ENCODE data around the gene GINS1.
"Not testable (repeated sequence)": the region's sequence is repeated elsewhere in the genome, so short reads cannot be mapped to it uniquely, and the experiment has no call there.

GINS1 gene

DNA sequence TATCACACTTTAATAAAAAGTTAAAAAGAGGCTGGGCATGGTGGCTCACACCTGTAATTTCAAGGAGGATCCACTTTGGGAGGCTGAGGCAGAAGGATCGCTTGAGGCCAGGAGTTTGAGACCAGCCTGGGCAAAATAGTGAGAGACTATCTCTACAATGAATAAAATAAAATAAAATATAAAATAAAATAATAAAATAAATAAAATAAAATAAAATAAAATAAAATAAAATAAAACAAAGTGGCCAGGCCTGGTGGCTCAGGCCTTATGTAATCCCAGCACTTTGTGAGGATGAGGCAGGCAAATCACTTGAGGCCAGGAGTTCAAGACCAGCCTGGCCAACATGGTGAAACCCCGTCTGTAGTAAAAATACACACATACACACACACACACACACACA lies 65.8 kb downstream of the GINS1 start:
- in situ Hi-C loops (cut with HindIII; ENCODE audit: low sequenced_read_pairs), result not testable (repeated sequence)

DNA sequence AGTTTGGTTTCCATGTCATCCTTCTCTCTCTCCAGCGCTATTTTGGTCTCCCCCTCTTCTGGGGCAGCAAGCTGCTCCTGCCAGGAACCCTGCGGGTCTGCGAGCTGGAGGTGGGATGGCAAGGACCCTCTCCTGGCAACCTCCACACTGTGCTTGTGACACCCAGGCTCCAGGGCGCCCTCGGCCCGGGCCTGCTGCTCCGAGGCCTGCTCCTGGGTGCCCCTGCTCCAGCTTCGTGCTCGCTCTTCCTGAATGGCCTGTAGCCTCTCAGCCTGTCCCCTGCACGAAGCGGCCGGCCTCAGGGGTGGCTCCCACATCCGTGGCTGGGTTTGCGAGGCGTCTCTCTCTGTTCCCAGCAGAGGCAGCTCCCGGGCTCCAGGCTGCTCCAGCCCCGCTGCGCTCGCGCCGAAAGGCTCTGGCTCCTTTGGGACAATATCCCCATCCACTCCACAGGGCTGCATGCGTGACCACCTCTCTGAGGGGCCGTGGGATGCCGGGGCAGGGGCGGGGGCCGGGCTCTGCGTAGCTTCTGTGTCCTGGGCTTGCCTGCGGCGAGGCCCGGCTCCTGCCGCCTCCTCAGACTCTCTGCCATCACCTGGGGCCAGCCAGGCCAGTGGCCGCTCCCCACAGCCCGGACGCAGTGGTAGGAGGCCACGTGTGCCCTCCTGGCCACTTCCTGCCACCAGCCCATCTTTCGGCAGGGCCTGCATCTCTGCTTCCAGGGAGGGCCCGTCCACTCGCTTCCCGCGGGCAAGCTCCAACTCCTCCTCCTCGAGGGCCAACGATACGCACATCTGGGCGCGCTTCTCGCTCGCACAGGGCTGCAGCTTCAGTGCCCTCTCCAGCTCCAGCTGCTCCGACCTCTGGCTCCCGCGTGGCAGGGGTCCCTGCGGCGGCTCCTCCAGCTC lies 68.9 kb downstream of the GINS1 start:
- in situ Hi-C loops (cut with HindIII; ENCODE audit: low sequenced_read_pairs), result no loop called here

DNA sequence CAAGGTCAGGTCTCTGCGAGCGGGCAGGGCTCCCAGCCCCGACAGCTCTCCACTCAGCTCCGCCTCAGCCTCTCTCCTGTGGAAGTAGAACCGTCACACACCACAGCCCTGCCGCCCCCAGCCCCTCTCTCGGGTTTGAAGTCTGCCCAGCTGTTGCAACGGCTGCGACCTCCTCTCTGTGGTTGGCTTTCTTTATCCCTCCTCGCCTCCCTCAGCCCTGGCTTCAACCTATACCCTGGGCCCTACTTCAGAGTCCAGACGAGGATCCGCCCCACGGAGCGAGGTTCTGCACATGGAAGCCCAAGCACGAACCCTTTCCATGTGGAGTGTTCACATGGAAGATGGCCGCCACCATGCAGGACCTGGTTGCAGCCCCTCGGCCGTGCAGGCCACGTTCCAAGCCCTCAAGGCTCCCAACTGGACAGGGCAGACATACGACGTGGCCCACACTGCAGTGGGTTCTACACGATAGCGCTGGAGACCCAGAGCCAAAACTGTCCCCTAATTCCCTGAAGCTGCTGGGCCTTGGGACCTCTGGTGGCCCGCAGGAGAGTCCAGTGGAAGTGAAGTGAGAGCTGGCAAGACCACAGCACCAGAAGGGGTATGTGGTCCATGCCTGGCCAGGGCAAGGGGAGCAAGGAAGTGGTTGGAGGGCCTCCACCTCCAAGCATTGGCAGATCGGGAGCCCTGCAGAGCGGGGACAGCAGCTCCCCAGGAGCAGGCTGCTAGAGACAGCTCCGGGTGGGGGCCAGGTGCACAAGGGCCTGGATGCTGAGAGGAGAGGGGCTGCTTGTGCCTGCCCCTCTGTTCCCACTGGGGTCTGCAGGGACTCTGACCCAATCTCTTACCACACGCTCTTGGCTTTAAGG lies 69.8 kb downstream of the GINS1 start:
- in situ Hi-C loops (cut with HindIII; ENCODE audit: low sequenced_read_pairs), result no loop called here

DNA sequence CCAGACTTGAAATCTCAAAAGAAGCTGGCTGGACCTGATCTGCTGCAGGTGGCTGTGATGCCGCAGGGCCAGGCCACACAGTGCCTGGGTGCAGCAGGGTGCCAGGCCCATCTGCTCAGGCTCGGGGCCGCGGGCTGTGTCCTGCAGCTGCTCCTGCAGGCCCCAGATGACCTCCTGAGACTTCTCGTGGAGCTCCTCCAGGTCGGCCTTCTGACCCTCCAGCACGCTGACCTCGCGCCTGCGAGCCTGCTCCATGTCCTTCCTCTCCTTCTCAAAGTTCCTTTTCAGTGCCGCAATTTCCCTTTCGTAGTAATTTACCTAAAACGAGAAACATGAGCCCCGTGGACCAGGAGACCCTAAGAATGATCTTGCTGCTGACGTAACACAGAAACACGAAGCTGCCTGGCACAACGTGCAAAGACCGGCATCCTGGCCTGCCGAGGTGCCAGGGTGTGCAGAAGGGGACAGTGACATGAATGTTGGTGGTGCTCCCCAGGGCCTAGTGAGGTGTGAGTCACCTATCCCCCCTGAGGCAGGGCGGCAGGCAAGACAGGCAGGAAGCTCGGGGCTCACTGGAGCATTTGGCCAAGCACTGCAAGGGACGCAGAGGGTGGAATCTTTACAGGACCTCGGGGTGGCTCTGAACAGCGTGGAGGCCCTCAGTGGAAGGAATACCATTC lies 71.6 kb downstream of the GINS1 start:
- in situ Hi-C loops (cut with HindIII; ENCODE audit: low sequenced_read_pairs), result no loop called here

DNA sequence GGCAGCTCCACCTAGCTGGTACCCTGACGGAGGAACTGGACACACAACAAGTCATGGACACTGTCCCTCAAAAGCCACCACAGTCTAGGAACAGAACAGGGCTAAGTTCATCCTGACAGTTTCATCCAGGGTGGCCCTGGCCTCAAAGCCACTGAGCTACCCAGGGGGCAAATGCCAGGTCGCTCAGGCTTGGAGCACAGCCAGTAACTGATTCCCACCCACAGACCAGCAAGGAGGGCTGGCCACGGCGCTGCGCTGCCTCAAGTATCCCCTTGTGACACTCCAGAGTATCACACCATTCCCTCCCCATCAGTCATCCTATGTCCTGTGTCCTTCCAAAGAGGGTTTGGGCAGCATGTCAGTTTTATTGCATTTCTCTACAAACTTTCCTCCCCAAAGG lies 72.2 kb downstream of the GINS1 start:
- in situ Hi-C loops (cut with HindIII; ENCODE audit: low sequenced_read_pairs), result no loop called here

DNA sequence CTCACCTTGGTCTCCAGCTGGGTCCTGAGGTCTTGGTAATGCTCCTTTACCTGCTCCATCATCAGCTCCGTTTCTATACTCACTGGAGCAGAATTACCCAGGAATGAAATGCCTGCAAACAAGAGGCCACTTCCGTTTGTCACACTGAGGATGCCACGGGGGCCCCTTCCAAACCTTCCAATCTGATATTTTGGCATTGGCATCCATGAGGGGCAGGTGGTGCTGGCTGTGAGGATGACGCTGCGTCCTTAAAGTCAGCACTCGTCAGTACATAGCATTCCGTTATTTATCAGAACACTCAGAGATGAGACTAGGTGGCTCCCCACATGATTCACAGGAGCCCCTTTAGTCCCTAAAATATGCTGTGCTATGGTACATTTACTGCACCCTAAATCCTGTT lies 72.7 kb downstream of the GINS1 start:
- in situ Hi-C loops (cut with HindIII; ENCODE audit: low sequenced_read_pairs), result no loop called here

DNA sequence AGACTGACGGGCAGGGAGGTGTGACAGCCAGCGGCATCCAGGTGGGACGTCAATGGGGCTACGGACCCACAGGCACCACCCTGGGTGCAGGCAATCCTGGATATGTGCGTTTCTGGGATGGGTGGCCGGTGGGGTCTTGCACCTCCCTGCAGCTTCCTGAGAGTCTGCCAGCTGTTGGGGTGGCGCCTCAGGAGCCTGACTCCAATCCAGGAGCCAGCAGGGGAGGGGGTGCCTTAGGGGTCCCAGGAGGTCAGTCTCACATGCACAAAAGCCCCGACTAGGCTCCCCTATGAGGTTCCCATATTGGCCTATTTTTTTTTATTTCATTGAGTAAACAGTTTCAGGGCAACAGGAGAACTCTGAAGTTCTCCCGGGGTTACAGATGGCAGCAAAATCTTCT lies 73.3 kb downstream of the GINS1 start:
- in situ Hi-C loops (cut with HindIII; ENCODE audit: low sequenced_read_pairs), result no loop called here

DNA sequence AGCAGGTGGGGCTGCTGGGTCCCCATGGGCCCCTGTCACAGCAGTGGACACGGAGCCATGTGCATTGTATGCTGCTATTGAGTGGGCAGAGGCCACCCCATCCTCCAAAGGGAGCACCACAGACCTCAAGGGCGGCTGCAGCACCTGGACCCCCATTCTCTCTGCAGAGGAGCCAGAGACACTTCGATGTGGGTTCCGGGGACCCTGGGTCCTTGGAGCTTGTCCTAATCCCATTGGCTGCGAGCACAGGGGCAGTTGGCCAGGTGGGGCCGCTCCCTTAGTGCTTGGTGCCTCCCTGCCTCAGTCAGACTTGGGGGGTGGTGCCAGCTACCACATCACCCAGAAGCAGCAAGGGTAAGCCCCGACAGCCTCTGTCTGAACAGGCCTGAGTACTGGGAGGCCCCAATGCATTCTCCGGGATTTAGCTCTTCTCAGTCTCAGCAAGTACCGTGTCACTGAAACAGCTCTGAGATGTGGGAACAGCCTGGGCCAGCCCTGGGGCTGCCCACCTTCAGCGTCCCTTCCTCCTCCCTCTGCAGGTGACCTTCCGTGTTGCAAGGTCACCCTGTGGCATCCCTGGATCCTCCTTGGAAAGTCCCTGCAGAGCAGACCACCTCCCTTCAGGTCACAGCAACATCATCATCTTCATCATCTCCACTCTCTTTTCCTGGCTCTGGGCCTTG lies 73.9 kb downstream of the GINS1 start:
- in situ Hi-C loops (cut with HindIII; ENCODE audit: low sequenced_read_pairs), result no loop called here

DNA sequence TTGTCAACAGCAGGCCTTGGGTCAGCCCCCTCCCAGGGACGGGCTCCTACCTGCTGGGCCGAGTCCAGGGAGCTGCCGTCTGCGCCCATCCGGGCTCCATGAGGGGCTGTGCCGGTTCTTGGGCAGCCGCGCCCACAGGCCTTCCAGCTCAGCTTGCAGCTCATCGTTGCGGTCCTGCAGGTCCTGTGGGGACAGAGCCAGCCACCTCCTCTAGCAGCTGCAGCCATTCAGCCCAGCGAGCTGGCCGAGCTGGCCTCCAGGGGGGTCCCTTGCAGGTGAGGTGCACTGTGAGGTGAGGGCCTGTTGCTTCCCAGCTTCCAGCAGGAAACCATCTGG lies 74.4 kb downstream of the GINS1 start:
- in situ Hi-C loops (cut with HindIII; ENCODE audit: low sequenced_read_pairs), result no loop called here

DNA sequence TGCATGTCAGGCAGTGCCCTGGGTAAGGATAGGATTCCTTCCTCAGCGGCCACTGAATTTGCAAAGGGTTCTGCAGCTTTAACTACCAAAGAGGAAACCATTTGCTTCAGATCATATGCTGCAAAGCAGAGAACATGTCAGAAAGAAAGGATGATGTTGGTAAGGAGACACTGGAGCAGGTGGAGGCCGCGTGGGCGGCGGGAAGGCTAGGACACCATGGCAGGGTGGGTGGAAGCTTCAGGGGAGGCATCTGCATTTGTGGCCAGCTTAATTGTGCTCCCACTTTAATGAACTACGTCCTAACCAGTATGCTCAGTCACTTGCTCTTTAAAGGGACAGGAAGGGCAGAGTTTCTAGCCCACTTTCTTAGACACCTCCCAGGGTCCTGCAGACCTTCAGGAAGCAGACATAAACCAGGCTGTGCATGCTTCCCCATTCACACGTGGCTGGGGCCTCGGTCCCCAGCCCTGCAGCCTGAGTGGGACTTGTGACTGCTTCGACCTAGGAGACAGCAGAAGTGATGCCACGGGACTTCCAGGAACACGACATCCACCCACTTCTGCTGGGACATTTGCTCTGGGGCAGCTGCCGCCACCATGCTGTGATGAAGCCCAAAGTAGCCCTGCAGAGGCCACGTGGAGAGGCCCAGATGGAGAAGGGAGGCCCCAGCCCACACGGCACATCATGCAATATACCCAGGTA lies 76.1 kb downstream of the GINS1 start:
- in situ Hi-C loops (cut with HindIII; ENCODE audit: low sequenced_read_pairs), result no loop called here

DNA sequence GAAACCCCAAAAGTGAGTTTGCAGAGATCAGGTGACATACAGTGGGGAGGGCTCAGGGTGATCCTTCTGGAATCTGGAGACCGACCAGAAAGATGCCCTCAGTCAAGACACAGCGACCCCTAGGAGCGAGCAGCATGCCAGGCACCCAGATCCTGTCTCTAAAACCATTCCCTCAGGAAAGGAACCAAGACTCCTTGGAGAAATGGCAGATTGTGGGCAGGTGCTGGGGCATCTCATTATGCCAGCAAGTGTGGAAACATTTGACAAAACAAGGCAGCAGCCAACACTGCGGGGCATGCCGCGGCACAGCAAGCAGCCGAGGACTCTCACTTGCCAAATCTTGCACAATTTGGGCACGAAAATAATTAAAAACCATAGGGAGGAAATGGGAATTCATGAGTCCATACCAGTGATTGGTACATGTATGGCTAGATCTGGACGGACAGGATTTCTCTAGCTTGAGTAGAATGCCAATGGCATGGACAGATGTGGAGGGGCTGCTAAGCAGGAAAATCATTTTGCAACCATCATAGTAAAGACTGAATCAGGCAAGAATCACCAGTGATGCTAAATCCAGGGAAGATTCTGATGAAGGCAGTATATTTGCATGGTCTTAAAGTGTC lies 76.9 kb downstream of the GINS1 start:
- in situ Hi-C loops (cut with HindIII; ENCODE audit: low sequenced_read_pairs), result no loop called here

DNA sequence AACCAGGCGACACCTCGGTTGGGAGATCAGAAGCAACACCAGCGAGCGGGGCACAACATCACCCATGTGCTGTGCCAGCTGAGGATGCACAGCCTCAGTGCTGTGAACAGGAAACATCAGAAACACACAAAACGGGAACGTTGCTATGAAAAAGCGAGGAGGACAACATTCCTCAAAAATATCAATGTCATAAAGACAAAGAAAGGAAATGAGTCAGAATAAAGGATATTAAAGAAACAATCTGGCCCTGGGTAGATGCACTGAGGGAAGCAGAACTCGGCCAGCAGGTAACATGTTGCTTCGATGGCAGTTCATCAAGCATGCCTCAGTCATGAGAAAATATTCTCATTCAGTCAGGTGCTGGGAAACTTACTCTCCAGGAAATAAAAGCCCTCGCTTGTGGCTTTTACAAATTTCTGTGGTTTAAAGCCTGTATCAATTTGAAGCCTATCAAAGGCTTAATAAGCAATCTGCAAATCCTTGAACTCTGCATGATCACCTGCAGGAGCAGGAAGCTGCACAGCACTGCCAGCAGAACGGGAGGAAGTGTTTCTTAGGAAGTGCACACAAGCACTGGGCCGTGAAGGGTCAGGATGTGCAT lies 77.5 kb downstream of the GINS1 start:
- in situ Hi-C loops (cut with HindIII; ENCODE audit: low sequenced_read_pairs), result no loop called here

DNA sequence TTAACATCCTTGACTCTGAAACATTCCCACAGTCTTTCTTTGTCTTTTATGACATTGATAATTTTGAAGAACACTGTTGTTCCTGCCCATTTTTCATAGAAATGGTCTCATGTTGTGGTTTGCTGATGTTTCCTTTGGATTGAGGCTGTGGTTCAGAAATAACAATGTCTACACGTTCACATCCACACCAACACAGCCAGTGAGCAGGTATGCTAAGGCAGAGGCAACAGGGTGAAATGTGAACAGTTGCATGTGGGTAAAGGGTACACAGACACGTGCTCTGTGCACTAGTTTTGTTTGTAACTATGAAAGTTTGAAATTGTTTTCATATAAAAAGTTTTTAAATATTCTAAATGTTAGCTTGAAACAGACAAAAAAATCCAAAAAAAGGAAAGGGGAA lies 78.4 kb downstream of the GINS1 start:
- in situ Hi-C loops (cut with HindIII; ENCODE audit: low sequenced_read_pairs), result no loop called here

DNA sequence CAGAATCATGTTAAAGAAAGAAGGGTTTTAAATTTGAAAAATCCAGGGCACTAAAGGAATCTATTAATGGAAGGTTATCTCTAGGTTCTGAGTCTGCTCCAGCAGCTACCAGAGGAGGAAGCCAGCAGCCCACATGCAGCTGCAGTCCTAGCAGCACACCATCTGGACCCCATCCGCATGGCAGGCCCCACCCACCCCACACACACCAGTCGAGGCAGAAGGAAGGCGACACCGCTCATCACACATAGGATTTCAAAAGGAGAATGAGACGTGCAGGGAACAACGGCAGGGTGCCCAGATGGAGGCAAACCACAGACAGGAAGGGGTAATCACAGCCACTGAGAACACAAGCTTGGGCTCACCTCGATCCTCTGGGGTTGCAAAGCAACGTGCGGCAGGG lies 78.9 kb downstream of the GINS1 start:
- in situ Hi-C loops (cut with HindIII; ENCODE audit: low sequenced_read_pairs), result no loop called here

DNA sequence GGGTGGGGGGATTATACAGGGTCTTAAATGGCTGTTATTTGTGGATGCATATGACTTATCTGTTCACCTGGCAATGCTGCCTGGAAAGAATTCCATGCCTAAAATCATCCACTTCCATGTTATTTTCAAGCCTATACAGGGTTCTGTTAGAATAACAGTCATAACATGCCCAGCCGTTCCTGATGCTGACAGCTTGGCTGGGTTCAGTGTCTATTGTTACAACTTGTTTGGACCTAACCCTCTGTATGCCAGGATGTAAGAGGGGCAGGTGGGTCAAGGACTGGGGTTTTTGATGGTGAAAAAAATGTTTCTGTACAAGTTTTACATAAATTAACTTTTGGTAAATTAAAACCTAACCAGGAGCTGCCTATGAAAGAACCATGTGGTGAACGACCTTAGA lies 79.8 kb downstream of the GINS1 start:
- in situ Hi-C loops (cut with HindIII; ENCODE audit: low sequenced_read_pairs), result no loop called here

DNA sequence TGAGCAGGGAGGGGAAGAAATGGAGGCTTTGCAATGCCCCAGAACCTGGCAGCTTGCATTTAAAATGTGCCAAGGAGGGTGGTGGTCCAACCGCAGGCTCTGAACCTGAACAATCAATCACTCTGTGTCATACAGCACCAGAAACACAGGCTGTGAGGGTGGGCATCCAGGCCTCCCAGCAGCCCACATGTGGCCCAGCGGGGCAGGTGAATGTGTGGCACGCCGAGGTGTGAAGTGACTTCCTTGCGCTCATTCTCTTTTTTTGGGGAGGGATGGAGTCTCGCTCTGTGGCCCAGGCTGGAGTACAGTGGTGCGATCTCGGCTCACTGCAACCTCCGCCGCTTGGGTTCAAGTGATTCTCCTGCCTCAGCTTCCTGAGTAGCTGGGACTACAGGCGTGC lies 80.5 kb downstream of the GINS1 start:
- in situ Hi-C loops (cut with HindIII; ENCODE audit: low sequenced_read_pairs), result no loop called here

DNA sequence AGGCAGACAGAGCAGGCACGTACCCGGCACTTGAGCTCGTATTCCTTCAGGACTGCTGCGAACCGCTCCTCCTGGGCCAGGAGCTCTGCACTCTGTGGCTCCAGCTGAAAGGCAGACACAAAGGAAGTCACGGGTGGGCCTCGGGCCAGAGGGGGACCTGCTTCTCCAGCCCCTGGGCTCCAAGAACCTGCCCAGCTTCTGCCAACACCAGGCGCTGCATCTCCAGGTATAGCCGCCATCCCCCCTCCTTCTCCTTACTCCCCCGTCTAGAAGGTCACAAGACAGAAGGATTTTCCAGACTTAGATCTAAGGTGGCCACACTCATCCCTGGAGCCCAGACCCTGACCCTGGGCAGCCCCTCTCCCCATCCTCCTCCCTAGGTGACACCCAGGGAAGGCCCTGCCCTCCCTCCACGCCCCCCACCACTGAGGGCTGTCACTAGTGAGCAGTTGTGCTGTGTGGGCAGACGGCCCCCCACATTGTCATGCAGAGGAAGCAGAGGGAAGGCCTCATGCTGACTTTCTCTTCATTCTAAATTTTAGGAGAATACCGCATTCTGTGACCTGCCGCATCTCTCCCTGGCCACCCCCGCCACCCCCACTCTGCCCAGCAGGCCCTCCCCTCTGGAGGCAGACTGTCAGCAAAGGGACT lies 81.9 kb downstream of the GINS1 start:
- in situ Hi-C loops (cut with HindIII; ENCODE audit: low sequenced_read_pairs), result no loop called here

DNA sequence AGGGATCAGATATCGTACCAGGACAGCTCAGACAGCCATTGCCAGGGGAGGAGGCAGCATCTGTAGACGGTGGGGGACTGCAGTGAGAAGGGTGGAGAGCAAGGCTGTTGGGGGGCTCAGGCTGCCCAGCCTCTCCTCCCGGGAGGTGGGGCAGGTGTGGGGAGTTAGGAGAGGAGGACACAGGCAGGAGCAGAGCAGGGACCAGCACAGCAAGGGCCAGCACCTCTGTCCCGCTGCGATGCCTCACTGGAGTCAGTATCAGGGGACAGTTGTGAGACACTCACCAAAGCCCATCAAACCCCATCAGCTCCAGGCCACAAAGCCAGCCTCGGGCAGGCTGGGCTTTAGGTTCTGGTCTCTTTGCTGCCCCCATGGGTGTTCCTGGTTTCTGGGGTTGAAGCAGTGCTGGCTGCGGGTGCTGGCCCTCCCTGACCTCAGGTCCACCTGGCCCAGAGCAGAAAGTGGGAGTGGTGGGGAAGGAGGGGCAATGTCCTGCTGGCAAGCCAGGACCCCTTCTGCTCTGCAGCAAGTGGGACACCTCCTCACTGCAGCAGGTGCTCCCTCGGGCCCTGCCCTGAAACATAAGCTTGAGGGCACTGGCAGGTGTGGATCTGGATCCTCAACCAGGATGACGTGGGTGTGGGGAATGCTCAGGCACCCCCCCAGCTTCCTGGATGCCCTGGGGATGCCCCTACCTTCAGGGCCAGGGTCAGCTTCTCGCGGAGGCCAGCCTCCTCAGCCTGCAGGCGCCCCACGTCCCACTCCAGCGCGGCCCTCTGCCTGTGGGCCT lies 83.4 kb downstream of the GINS1 start:
- in situ Hi-C loops (cut with HindIII; ENCODE audit: low sequenced_read_pairs), result no loop called here
